CD14-positive monocyte (primary cell): ENCODE results near the gene CASP9. TPM values are rescaled to one million over a fixed set of nuclear protein-coding genes. Genes with fewer than 3 reads are reported as not detected.
A peak's percentile ranks its signal among the peaks of the same experiment; 100 is the strongest.

Experiments used
- DNase-seq, 3 donors: peaks; one replicate each; pipeline ENCODE4 v3.0.0-alpha.2; 2011 to 2022
- H2AFZ ChIP-seq: 2 replicates; pipeline ENCODE4 v1.6.0; 2012; ENCODE audit warnings: mild to moderate bottlenecking, low read depth, low read length, inconsistent platforms; ENCODE audit not compliant: insufficient read depth, poor library complexity, severe bottlenecking
- H3K27ac ChIP-seq, 2 donors: 1 replicate in 1 of 2; 2 replicates in 1 of 2; pipeline ENCODE4 v1.5.1; 2012 to 2013; ENCODE audit warnings: low read length in 2 of 2, control low read depth in 1 of 2, inconsistent platforms in 1 of 2, low read depth in 1 of 2, mild to moderate bottlenecking in 1 of 2
- H3K27me3 ChIP-seq, 2 donors: one replicate each; pipeline versions ENCODE4 v1.6.0 to v1.6.1; 2011 to 2013; ENCODE audit warnings: low read length in 2 of 2; ENCODE audit not compliant: control insufficient read depth in 2 of 2, insufficient read depth in 2 of 2
- H3K36me3 ChIP-seq, 2 donors: replicated peaks in 1 of 2; 1 replicate in 1 of 2; 2 replicates in 1 of 2; pipeline versions ENCODE4 v1.5.1 to v1.6.1; 2012 to 2013; ENCODE audit warnings: low read length in 2 of 2, control low read depth in 1 of 2, inconsistent platforms in 1 of 2, mild to moderate bottlenecking in 1 of 2; ENCODE audit not compliant: insufficient read depth in 2 of 2, control insufficient read depth in 1 of 2
- H3K4me1 ChIP-seq, 2 donors: 1 replicate in 1 of 2; 2 replicates in 1 of 2; pipeline versions ENCODE4 v1.5.1 to v1.6.1; 2012 to 2013; ENCODE audit warnings: low read length in 2 of 2, control low read depth in 1 of 2, inconsistent platforms in 1 of 2, mild to moderate bottlenecking in 1 of 2, moderate library complexity in 1 of 2; ENCODE audit not compliant: insufficient read depth in 2 of 2, control insufficient read depth in 1 of 2
- H3K4me2 ChIP-seq: replicated peaks from 2 replicates; pipeline ENCODE3; 2012; ENCODE audit warnings: low read length, moderate library complexity, mild to moderate bottlenecking; ENCODE audit not compliant: poor library complexity, severe bottlenecking; ENCODE audit errors: extremely low read depth
- H3K4me3 ChIP-seq, 3 experiments: fragments of 200-600 bp in 1 of 3; sonication (generic) in 1 of 3; replicated peaks in 1 of 3; 1 replicate in 2 of 3; 2 replicates in 1 of 3; pipeline ENCODE4 v1.5.1; 2011 to 2013; ENCODE audit warnings: low read length in 3 of 3, mild to moderate bottlenecking in 3 of 3, control low read depth in 2 of 3, low read depth in 2 of 3, inconsistent platforms in 1 of 3, moderate library complexity in 1 of 3
- H3K79me2 ChIP-seq: 2 replicates; pipeline ENCODE4 v1.6.0; 2012; ENCODE audit warnings: mild to moderate bottlenecking, control low read depth, inconsistent platforms, low read length, moderate library complexity; ENCODE audit not compliant: insufficient read depth
- H3K9ac ChIP-seq: 2 replicates; pipeline ENCODE4 v1.6.0; 2017; ENCODE audit warnings: low read length, mild to moderate bottlenecking; ENCODE audit not compliant: insufficient read depth, poor library complexity, severe bottlenecking
- H3K9me3 ChIP-seq, 2 donors: replicated peaks in 1 of 2; 1 replicate in 1 of 2; 2 replicates in 1 of 2; pipeline versions ENCODE4 v1.5.1 to v1.6.1; 2012 to 2013; ENCODE audit warnings: low read length in 2 of 2, control low read depth in 1 of 2; ENCODE audit not compliant: control insufficient read depth in 1 of 2, insufficient read depth in 1 of 2
- H4K20me1 ChIP-seq: 2 replicates; pipeline ENCODE4 v1.6.0; 2012; ENCODE audit warnings: mild to moderate bottlenecking, low read length, control low read depth, moderate library complexity; ENCODE audit not compliant: insufficient read depth
- H3K27ac Mint-ChIP-seq, 7 donors: one replicate each; pipeline ENCODE4 v1.8.0; 2020; ENCODE audit warnings: mild to moderate bottlenecking in 7 of 7, mixed read lengths in 7 of 7, moderate library complexity in 6 of 7, inconsistent platforms in 2 of 7
- H3K27me3 Mint-ChIP-seq, 3 donors: one replicate each; pipeline ENCODE4 v1.8.0; 2021 to 2022; ENCODE audit warnings: low read depth in 3 of 3, mild to moderate bottlenecking in 3 of 3, mixed read lengths in 3 of 3, moderate library complexity in 3 of 3, inconsistent platforms in 1 of 3
- H3K36me3 Mint-ChIP-seq, 2 donors: one replicate each; pipeline ENCODE4 v1.8.0; 2020; ENCODE audit warnings: mixed read lengths in 2 of 2, inconsistent platforms in 1 of 2, mild to moderate bottlenecking in 1 of 2
- H3K4me1 Mint-ChIP-seq: one replicate; pipeline ENCODE4 v1.8.0; 2020; ENCODE audit warnings: mild to moderate bottlenecking, mixed read lengths
- H3K4me3 Mint-ChIP-seq, 2 donors: one replicate each; pipeline ENCODE4 v1.8.0; 2020; ENCODE audit warnings: mild to moderate bottlenecking in 2 of 2, mixed read lengths in 2 of 2, moderate library complexity in 1 of 2
- H3K9me3 Mint-ChIP-seq, 7 donors: one replicate each; pipeline ENCODE4 v1.8.0; 2020 to 2022; ENCODE audit warnings: mixed read lengths in 7 of 7, mild to moderate bottlenecking in 6 of 7, moderate library complexity in 6 of 7, inconsistent platforms in 2 of 7
- CTCF ChIP-seq: fragments of 200-600 bp; IDR thresholded peaks from one replicate; pipeline ENCODE4 v1.8.0; 2022; ENCODE audit warnings: antibody characterized with exemption, mild to moderate bottlenecking
- WGBS: methylation state at CpG from one replicate; pipeline ENCODE4 v1.1.5; 2013; ENCODE audit warnings: missing lambda C conversion rate; ENCODE audit not compliant: insufficient coverage; 5-methylcytosine and 5-hydroxymethylcytosine counted together
- intact Hi-C, 2 donors: fragments of 100-400 bp; cut with micrococcal nuclease; formaldehyde crosslinking; loops; one replicate each; pipeline versions ENCODE4 v1.15.0 to v1.15.1; 2023
- polyA plus RNA-seq, 3 donors: library from polyadenylated mRNA; depleted of rRNA in 1 of 3; unstranded in 2 of 3; stranded (reverse) in 1 of 3; fragments of 300-500 nt in 2 of 3; fragments of >200 nt in 1 of 3; fragmentation: Illumina TruSeq in 2 of 3; gene quantifications; 1 replicate in 2 of 3; 2 replicates in 1 of 3; pipeline ENCODE4 v1.2.3, GENCODE V29; 2012 to 2021

CASP9 gene
- polyA plus RNA-seq, 3 donors: 15.1 to 21.5 (median 21.0) TPM

GRCh38 chr1:15457585-15457984 is 66.4 kb downstream of the CASP9 start:
- intact Hi-C loops: no loop called here
- no CpG with 5 or more reads among the region's 2 CpGs for WGBS
- no peaks in the 10 kb centered on the region for H3K27me3 ChIP-seq
- no peak overlapping the region for H3K4me3 Mint-ChIP-seq
- H3K36me3 ChIP-seq: no peaks in the 10 kb centered on the region
- H3K4me1 ChIP-seq: no peaks in the 10 kb centered on the region
- H3K27ac Mint-ChIP-seq: peak overlapping the region in 1 of 7 donors; percentile 61
- no peak overlapping the region for H3K4me3 ChIP-seq
- H3K4me2 ChIP-seq: no peak overlapping the region
- H3K36me3 Mint-ChIP-seq: no peaks in the 10 kb centered on the region
- H3K79me2 ChIP-seq: no peaks in the 10 kb centered on the region
- TF ChIP-seq CTCF: no peak
- DNase-seq: no peak
- H3K9ac ChIP-seq: no peak overlapping the region
- H3K27me3 Mint-ChIP-seq: peaks cover 1 to 3% (median 2%) of the 10 kb centered on the region in 3 donors
- no peaks in the 10 kb centered on the region for H3K9me3 Mint-ChIP-seq
- H4K20me1 ChIP-seq: no peaks in the 10 kb centered on the region
- H3K4me1 Mint-ChIP-seq: peaks cover 9% of the 10 kb centered on the region
- H3K9me3 ChIP-seq: no peaks in the 10 kb centered on the region
- H2AFZ ChIP-seq: no peak overlapping the region
- no peak overlapping the region for H3K27ac ChIP-seq

GRCh38 chr1:15456313-15456954 is 67.6 kb downstream of the CASP9 start, which contains the start of gene CELA2A:
Gene CELA2A (plus strand): TSS chr1:15456732. CDS start chr1:15456754, 22 bp downstream.
- no peak within 1 kb of the TSS for H3K9ac ChIP-seq
- H3K36me3 ChIP-seq: no peaks in the 10 kb centered on the region
- no peak for DNase-seq
- WGBS: no CpG with 5 or more reads among the region's 8 CpGs
- H3K27ac ChIP-seq: no peak within 1 kb of the TSS
- Mint-ChIP-seq H3K4me3 (no peak within 1 kb of the TSS), H3K27me3 (peaks cover 1 to 3% (median 2%) of the 10 kb centered on the region in 3 donors), H3K27ac (peak within 1 kb of the TSS in 1 of 7 donors; percentile 61), H3K36me3 (no peaks in the 10 kb centered on the region), H3K9me3 (no peaks in the 10 kb centered on the region), H3K4me1 (peaks cover 9% of the 10 kb centered on the region)
- no peaks in the 10 kb centered on the region for H4K20me1 ChIP-seq
- H3K4me1 ChIP-seq: no peaks in the 10 kb centered on the region
- no peak within 1 kb of the TSS for H3K4me3 ChIP-seq
- no peaks in the 10 kb centered on the region for H3K9me3 ChIP-seq
- H3K79me2 ChIP-seq: no peaks in the 10 kb centered on the region
- intact Hi-C loops: no loop called here
- H3K27me3 ChIP-seq: no peaks in the 10 kb centered on the region
- no peak for TF ChIP-seq CTCF
- H2AFZ ChIP-seq: no peak within 1 kb of the TSS
- no peak within 1 kb of the TSS for H3K4me2 ChIP-seq
